HG03045 (cell line): ENCODE measurements around the gene FAM83G.
"Not testable (repeated sequence)": the region's sequence is repeated elsewhere in the genome, so short reads cannot be mapped to it uniquely, and the experiment has no call there.

Experiments
- ATAC-seq: cut with Tn5 transposase; IDR thresholded peaks from one replicate; pipeline ENCODE4 v1.9.1; 2021; ENCODE audit warnings: mild to moderate bottlenecking, moderate library complexity; ENCODE audit not compliant: unreplicated experiment

FAM83G gene

GRCh38 chr17:19004421-19005136 lies at the start of gene FAM83G:
TSS of gene FAM83G (minus strand) at chr17:19004764. CDS start at chr17:19004041, 723 bp downstream.
- ATAC-seq = peak; percentile 74

GRCh38 chr17:19048826-19049225 lies 44.3 kb upstream of the FAM83G start:
- not testable (repeated sequence) for ATAC-seq

GRCh38 chr17:19047510-19047909 lies 42.9 kb upstream of the FAM83G start:
- not testable (repeated sequence) for ATAC-seq

DNA sequence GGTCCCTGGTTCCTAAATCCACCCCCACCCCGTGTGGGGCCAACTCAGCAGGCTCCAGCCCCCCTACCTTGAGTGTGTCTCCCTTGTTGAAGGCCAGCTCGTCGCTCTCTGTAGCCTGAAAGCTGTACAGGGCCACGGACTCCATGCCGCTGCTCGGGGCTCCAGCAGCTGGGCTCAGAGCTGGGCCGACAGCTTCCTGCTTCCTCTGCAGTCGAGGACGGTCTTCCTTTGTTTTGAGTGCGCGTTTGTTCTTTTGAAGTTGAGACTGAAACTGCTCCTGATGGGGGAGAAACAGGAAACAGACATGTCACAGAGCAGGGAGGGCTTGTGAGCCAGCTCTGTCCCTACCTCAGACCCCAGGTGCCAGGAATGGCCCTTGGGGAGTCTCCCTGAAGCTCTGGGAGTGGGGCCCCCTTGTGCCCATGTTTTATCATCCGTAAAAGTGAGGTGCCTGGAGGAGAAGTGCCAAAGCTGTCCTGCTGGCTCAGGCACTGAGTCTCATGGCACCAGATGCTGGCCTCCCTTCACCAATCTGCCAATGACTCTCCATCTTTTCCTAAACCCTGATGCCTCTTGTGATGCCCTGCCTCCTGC lies 42.3 kb upstream of the FAM83G start, which contains the start of gene GRAP:
Gene GRAP (minus strand): TSS at position 176 of the 594 bp plus-strand sequence. CDS start 31 bp downstream, at position 145.
- ATAC-seq = not testable (repeated sequence)

DNA sequence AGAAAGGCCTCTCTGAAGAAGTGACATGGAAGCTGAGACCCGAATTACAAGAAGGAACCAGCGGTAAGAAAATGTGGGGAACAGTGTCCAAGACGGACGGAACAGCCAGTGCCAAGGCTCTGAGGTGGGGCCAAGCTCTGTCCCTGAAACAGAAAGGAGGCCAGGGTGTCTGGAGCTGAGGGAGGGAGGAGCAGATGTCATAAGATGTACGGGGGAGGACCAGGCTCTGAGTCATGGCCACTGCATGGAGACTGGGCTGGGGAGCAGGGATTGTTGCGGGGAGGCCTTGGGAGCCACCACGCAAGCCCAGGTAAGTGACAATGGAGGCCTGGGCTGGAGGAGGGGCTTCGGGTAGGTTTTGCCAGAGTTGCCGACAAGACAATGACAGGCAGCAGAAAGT lies 40.1 kb upstream of the FAM83G start:
- ATAC-seq = not testable (repeated sequence)

GRCh38 chr17:19043032-19043431 lies 38.5 kb upstream of the FAM83G start:
- ATAC-seq = not testable (repeated sequence)

GRCh38 chr17:19042369-19042768 lies 37.8 kb upstream of the FAM83G start:
- not testable (repeated sequence) for ATAC-seq

DNA sequence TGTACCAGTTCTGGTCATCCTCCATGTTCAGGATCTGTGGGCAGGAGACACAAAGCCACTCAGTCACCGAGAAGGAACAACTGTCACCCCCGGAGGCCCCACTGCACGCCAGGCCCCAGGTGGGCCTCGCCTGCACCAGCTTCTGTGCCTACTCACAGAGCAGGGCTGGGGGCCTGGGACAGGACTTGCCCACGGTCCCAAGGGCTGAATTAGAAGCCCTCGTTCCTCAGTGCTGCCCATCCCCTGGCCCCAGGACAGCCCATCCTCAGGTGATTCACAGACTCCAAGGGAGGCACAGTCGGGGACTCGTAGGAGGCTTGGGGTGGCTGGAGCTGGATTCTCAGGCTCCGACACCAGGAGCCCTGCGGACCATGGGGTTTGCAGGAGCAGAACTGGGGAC lies 37.3 kb upstream of the FAM83G start:
- not testable (repeated sequence) for ATAC-seq

DNA sequence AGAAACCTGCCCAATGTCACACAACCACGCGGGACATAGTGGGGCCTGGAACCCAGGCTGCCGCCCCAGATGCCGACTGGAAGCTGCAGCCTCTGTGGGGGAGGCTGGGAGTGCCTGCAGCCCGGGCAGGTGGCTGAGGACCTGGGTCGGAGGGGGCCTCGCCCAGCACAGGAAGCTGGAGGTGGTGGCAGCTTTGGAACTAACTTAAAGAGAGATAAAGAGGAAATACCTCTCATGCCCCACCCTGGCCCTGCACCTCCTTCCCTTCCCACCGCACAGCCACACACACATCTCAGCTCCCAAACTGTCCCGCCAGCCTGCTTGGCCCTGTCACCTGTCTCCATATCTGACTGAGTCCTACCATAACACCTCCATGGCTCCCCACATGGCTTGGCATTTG lies 35.8 kb upstream of the FAM83G start:
- not testable (repeated sequence) for ATAC-seq

- not testable (repeated sequence) for ATAC-seq
Observed at GRCh38 chr17:19038730-19039129, 34.2 kb upstream of the FAM83G start.

DNA sequence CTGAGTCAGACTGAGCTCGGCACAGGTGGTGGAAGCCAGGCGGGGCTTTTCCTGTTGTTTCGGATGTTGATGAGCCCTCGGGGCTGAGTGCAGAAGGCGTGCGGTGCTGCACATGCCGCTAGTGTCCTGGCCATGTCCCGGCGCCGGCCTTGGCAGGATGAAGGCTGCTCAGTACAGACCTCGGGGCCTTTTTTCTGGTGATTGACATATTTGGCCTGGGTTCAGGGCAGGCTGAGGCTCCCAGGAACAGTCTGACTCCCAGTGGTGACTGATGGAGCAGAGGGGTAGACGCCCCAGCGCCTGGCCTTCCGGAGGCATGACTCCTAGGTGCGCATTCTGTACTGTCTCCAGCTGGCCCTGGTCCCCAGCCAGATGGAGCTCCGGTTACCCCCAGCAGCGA lies 33.4 kb upstream of the FAM83G start:
- ATAC-seq = not testable (repeated sequence)

GRCh38 chr17:19037547-19037946 lies 33.0 kb upstream of the FAM83G start:
- not testable (repeated sequence) for ATAC-seq

DNA sequence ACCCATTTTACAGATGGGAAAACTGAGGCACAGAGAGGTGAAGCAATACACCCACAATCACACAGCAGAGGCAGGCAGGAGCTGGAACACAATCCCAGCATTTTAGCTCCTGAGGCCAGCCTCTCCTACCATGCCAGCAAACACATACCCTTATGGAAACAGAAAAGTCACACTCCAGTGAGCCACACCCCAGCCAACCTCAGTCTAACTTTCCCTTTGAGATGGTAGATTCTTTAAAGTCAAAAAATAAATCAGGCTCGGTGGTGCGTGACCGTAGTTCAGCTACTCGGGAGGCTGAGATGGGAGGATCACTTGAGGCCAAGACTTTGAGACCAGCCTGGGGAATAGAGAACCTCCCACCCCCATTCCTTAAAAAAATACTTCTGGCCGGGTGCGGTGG lies 31.6 kb upstream of the FAM83G start:
- ATAC-seq = not testable (repeated sequence)

DNA sequence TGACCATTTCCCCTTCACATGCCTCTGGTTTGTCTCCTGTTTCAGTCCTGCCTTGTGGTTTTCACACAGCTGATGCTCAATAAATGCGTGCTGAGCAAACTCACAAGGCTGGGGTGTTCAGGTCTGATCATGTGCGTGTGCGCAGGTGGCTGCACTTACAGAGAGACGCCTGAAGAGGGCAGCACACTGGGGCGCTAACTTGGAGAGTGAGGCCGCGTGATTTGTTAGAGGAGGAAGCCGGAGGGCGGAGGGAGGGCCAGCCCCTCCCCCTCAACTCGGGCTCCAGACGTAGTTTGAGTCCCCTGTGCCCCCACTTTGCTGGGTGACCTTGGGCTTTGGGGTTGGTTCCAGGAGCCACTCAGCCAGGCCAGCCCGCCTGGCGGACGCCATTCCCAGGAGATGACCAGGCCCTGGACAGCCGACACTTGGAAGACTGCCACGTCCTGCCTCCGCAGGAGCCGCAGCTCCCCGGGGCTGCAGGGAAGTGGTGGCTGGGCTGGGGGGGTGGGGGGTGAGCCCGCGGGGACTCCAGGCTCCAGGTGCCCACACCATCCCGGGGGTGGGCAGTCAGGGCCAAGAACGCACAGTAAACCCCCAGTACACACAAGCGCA lies 27.9 kb upstream of the FAM83G start:
- ATAC-seq = peak; percentile 45

DNA sequence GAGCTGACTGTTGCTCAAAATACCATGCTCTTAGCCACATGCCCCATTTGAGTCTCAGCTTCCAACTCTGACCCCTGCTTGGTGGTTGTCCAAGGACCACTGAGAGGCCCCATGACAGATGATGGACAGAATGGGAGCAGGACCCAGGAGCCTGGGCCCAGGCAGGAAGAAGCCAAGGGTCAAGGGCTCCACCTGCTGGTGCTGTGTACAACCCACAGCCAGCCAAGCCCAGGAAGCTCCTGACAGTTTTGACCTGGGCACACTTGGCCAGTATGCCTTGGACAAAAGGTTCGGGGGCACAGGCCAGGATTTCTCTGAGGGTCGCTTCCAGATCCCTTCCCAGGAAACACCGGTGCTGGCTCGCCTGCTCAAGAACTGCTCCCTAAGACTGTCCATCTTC lies 27.2 kb upstream of the FAM83G start:
- peak; percentile 48 for ATAC-seq

DNA sequence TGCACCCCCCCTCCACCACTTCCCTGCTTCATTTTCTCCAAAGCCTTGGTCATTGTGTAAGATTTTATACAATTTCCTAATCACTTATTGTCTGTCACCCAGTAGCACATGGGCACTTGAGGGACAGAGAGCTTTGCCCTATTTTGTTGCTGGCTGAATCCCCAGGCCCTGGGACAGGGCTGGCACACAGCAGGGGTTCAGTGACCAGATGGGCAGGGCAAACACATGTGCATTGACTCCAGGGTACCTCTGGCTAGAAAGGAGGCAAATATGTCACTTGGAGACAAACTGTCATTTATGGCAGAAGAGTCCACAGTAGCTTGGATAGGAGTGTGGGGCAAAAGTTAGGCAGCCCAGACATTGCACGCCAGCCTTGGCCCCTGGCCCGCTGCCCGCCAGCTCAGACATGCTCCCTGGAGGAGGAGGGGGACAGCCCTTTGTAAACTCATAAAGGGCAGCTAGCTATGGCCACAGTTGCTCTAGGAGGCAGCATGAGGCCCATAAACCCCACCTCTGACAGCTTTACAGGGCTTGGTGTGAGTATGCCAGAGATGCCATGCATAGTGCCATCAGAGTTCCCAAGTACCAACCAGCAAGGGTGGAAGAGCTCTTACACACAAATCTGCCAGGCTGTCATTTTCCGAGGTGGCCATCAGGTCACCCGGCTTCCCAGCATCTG lies 26.3 kb upstream of the FAM83G start:
- ATAC-seq = not testable (repeated sequence)

GRCh38 chr17:19029740-19030139 lies 25.2 kb upstream of the FAM83G start:
- not testable (repeated sequence) for ATAC-seq

GRCh38 chr17:19028671-19029070 lies 24.1 kb upstream of the FAM83G start:
- ATAC-seq = not testable (repeated sequence)

DNA sequence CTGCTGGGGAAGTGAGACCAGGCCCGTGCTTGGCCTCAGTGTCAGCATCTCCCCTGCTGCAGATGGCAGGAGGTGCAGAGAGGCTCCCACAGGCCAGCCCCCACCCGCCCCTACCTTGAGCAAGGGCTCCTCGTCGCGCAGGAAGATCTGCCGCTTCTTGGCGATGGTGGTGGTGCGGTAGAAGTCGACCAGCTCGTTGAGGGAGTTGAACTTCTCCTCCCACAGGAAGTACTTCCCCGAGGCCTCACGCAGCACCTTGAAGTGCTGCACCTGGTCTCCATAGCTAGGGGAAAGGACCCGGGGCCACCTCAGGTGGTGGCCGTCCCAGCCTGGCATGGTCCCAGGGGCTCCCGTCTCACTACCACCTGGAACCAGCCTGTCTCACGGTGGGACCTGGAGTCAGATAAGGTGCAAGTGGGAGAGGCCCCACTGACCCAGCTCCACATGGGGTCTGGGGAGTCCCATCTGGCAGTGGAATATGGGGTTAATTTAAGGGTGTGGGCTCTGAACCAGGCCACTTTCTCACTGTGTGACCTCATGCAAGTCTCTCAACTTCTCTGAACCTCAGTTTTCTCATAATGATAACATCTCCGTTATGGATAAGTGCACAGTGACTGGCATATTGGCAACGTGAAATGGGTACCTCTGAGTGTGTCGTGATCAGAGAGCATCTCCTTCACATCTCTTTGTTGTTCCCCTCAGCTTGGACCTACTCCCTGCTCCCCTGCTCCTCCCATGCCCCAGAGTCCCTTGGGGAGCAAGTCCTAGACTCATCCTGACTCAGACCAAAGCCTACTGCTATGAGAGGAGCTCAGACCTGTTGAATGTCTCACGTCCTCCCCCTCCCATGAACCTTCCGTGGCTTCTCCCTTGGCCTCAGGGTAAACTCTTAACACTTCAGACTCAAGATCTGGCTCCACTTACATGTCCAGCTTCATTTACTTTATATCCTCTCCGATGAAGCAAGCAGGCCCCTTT lies 19.8 kb upstream of the FAM83G start:
- no peak for ATAC-seq
